ENCODE data around the gene SERPINA4.

GRCh38 chr14:94517248-94517640 lies 44.0 kb upstream of the SERPINA4 start:
- TF ChIP-seq, protein P1, sequence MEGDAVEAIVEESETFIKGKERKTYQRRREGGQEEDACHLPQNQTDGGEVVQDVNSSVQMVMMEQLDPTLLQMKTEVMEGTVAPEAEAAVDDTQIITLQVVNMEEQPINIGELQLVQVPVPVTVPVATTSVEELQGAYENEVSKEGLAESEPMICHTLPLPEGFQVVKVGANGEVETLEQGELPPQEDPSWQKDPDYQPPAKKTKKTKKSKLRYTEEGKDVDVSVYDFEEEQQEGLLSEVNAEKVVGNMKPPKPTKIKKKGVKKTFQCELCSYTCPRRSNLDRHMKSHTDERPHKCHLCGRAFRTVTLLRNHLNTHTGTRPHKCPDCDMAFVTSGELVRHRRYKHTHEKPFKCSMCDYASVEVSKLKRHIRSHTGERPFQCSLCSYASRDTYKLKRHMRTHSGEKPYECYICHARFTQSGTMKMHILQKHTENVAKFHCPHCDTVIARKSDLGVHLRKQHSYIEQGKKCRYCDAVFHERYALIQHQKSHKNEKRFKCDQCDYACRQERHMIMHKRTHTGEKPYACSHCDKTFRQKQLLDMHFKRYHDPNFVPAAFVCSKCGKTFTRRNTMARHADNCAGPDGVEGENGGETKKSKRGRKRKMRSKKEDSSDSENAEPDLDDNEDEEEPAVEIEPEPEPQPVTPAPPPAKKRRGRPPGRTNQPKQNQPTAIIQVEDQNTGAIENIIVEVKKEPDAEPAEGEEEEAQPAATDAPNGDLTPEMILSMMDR (IDR thresholded peaks at IDR 0.05 in 2 of 3, conservative IDR thresholded peaks at IDR 0.05 in 1 of 3; ENCODE audit: insufficient read depth in 2 of 3, low read depth in 1 of 3, low read length in 3 of 3), result no peak
- TF ChIP-seq, protein P2, sequence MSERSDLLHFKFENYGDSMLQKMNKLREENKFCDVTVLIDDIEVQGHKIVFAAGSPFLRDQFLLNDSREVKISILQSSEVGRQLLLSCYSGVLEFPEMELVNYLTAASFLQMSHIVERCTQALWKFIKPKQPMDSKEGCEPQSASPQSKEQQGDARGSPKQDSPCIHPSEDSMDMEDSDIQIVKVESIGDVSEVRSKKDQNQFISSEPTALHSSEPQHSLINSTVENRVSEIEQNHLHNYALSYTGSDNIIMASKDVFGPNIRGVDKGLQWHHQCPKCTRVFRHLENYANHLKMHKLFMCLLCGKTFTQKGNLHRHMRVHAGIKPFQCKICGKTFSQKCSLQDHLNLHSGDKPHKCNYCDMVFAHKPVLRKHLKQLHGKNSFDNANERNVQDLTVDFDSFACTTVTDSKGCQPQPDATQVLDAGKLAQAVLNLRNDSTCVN (CRISPR knock-in tag; IDR thresholded peaks at IDR 0.05), result no peak
- TF ChIP-seq MEF2A (IDR thresholded peaks at IDR 0.05; ENCODE audit: control insufficient read depth, low read depth, low read length) (no peak), ELF4 (CRISPR knock-in tag; IDR thresholded peaks at IDR 0.05) (no peak), ZNF512 (tag; IDR thresholded peaks at IDR 0.05) (no peak), EP300 (IDR thresholded peaks at IDR 0.05; ENCODE audit: low read length) (no peak), RHOXF2B (CRISPR knock-in tag; conservative IDR thresholded peaks at IDR 0.05) (no peak), LEF1 (IDR thresholded peaks at IDR 0.05) (no peak)
- TF ChIP-seq, protein P3, sequence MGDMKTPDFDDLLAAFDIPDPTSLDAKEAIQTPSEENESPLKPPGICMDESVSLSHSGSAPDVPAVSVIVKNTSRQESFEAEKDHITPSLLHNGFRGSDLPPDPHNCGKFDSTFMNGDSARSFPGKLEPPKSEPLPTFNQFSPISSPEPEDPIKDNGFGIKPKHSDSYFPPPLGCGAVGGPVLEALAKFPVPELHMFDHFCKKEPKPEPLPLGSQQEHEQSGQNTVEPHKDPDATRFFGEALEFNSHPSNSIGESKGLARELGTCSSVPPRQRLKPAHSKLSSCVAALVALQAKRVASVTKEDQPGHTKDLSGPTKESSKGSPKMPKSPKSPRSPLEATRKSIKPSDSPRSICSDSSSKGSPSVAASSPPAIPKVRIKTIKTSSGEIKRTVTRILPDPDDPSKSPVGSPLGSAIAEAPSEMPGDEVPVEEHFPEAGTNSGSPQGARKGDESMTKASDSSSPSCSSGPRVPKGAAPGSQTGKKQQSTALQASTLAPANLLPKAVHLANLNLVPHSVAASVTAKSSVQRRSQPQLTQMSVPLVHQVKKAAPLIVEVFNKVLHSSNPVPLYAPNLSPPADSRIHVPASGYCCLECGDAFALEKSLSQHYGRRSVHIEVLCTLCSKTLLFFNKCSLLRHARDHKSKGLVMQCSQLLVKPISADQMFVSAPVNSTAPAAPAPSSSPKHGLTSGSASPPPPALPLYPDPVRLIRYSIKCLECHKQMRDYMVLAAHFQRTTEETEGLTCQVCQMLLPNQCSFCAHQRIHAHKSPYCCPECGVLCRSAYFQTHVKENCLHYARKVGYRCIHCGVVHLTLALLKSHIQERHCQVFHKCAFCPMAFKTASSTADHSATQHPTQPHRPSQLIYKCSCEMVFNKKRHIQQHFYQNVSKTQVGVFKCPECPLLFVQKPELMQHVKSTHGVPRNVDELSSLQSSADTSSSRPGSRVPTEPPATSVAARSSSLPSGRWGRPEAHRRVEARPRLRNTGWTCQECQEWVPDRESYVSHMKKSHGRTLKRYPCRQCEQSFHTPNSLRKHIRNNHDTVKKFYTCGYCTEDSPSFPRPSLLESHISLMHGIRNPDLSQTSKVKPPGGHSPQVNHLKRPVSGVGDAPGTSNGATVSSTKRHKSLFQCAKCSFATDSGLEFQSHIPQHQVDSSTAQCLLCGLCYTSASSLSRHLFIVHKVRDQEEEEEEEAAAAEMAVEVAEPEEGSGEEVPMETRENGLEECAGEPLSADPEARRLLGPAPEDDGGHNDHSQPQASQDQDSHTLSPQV (IDR thresholded peaks at IDR 0.05), result no peak
